GM19328 (cell line): ENCODE data around the gene SARDH.
"Not testable (repeated sequence)": the region's sequence is repeated elsewhere in the genome, so short reads cannot be mapped to it uniquely, and the experiment has no call there.

ENCODE experiments used
- ATAC-seq: cut with Tn5 transposase; IDR thresholded peaks from one replicate; pipeline ENCODE4 v1.9.1; 2021; ENCODE audit warnings: mild to moderate bottlenecking, moderate library complexity; ENCODE audit not compliant: unreplicated experiment

Gene SARDH

DNA sequence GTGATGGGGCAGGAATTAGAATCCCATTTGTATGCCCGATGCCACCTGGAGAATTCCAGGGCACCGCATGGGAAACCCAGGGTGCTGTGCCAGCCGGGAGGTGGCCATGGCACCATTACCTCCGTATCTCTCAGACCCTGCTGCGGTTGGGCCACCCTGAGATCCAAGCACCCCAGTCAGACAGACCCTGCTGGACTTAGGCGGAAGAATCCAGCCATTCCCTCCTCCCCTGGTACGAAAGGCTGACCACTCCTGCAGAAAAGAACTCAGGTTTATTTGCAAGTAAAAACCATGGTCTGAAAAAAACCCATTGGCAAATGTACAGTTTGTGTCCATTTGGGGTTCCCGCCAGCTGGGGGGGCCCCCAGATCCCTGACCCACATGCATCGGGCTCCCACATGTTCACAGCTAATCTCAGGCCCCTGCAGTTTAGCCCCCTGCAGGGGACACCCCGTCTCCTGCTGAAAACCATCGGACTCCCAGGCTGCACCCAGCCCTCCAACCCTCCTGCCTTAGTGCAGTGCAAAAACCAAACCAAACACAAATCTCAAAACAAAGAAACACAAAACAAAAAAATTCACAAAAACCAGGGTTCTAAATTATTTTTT, 23.6 kb upstream of the SARDH start:
- ATAC-seq: no peak

DNA sequence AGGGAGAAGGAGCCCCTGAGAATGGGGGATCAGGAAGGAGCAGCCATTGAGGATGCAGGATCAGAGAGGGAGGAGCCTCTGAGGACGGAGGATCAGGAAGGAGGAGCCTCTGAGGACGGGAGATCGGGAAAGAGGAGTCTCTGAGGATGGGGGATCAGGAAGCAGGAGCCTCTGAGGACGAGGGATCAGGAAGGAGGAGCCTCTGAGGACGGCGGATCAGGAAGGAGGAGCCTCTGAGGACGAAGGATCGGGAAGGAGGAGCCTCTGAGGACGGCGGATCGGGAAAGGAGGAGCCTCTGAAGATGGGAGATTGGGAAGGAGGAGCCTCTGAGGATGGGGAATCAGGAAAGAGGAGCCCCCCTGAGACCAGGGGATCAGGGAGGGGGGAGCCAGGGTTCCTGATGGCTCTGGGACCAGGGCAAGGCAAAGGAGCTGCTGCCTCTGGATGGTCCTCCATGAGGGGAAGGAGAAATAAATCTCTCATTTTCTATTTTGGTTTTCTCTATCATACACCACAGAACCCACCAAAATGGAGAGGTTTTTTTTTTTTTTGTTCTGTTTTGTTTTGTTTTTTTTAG, 22.6 kb upstream of the SARDH start:
- ATAC-seq: no peak

DNA sequence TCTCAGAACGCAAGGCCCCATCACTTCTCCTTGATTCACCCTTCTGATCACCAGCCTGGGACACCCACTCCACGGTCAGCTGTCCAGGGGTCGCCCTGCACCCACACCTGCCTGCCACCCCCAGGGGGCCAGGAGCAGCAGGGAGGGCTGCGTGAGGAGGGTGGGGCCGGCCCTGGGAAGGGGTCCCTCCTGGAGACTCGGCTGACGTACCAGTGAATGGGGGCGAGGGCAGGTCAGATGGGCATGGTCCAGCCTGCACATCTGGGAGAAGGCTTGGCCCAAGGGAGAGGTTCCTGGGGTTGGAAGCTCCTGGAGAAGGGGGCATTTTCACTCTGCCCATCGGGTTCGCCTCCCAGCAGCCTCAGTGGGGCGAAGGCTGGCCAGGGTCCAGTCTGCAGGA, 21.8 kb upstream of the SARDH start:
- ATAC-seq: no peak

DNA sequence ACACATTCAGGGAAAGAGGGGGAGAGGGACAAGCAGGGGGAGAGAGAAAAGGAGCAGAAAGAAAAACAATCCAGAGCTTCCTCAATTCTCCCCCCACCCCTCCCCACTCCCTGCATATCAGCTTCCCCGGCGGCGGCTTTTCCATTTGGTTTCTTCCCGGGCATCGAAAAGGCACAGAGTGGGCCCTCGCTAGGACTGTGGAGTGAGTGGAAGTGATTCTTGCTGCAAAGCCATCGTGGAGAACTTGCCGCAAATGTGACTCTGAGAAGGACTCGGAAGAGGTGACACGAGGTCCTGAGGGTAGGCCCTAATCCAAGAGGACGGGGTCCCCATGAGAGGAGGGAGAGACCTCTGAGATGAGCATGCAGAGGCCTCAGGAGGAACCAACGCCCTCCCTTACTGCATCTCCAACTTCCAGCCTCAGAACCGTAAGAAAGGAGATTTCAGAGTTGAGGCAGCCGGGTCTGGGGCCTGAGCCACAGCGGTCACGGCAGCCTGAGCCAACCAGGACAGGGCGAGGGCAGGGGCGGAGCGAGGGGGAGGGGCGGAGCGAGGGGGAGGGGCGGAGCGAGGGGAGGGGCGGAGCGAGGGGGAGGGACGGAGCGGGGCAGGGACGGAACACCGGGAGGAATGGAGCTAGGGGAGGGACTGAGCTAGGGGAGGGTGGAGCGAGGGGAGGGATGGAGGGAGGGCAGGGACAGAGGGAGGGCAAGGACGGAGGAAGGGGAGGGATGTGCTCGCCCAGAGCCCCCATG, 21.2 kb upstream of the SARDH start:
- no peak for ATAC-seq

DNA sequence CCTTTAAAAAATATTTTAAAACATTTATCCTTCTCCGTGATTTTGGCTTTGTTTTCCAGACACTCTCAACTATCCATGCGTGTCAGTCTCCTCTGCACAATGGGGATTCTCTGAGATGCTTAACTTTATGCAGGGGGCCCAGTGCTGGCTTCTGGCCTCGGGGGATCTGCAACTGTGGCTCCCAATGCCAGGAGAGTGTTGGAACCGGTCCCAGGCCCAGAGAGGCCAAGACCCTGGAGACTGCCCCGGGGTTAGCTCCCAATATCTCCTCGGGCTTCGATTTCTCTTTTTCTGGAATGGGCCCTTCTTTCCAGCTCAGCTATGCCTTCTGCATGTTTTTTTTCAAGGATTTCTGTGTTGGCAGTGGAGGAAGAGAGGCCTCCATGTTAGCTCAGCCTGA, 20.1 kb upstream of the SARDH start:
- ATAC-seq: no peak

DNA sequence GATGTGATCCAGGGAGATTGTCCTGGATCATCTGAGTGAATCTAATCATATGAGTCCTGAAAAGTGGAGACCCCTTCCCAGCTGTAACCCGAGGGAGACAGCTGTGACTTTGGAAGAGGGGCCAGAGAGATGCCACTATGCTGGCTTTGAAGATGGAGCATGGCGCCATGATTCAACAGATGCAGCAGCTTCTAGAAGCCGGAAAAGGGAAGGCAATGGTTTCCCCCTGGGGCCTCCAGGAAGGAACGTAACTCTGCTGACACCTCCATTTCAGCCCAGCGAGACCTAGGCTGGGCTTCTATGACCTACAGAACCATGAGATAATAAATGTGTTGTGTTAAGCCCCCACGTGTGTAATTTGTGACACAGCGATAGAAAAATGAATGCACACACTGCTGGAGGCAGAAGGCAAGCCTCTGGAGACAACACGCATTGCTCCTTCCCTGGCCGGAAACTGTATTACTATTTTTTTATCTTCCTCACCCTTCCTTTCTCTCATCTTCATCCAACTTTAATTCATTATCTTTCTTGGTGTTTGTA, 16.6 kb upstream of the SARDH start:
- ATAC-seq: no peak

DNA sequence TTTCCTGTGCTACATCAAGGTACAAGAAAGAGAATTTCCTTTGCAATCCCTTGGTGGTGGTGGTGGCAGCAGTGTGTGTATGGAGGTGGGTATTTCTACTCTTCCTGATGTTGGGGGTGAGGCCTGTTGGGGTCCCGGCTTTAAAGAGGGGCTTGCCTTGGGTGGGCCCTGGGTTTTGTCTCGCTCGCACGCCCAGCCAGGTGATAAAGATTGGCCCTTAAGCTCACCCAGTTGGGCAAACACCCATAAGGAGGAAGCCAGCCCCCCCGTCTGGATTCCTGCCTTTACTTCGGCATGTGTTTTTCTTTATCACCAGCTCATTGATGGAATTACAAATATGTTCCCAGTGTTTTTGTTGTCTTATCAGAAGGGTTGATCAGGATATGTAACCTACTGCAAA, 16.0 kb upstream of the SARDH start:
- no peak for ATAC-seq

DNA sequence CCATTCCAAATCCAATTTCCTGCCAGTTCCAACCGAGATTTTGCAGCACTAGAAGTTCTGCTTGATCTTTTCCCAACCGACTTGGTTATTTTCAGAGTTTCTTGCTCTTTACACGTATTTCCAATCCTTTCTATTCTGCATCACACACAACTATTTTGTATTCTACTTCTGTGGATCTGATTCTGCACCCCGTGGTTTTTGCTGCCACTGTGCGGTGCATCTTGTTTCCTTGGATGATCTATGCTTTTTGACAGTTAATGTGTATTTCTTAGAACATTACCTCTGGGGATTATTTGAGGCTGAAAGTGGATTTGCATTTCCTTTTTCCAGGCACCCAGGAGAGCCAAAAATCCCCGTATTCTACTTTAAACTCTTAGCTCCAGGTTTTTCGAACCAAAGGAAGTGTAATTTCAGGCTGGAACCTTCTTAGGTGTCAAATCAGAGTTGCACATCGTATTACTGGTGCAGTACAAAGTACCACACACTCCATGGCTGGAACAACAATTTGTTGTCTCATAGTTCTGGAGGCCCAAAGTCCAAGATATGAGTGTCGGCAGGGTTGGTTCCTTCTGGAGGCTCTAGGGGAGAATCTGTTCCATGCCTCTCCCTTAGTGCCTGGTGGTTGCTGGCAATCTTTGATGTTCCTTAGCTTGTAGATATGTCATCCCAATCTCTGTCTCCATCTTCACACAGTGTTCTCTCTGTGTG, 14.7 kb upstream of the SARDH start:
- ATAC-seq: no peak

DNA sequence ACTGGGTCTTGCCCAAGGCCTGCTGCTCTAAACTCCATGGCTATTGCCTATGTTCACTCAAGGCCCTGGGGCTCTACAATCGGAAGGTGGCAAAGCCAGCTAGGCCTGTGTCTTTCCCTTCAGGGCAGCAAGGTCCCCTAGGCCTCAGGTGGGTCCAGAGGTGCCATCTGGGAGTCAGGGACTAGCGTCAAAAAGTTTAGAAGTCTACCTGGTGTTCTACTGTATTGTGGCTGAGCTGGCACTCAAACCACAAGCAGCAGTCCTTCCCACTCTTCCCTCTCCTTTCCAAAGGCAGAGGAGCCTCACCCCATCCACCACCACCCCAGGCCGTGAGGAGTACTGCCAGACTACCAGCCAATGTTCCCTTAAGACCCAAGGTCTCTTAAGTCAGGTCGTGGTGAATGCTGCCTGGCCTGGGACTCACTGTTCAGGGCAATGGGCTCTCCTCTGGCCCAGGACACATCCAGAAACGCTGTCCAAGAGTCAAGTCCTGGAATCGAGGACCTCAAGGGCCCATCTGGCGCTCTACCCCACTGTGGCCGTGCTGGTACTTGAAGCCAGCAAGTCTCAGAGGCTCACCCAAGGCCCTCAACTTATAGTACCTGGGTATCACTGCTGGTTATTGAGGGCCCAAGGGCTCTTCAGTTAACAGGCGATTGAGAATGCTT, 13.0 kb upstream of the SARDH start:
- ATAC-seq: no peak

DNA sequence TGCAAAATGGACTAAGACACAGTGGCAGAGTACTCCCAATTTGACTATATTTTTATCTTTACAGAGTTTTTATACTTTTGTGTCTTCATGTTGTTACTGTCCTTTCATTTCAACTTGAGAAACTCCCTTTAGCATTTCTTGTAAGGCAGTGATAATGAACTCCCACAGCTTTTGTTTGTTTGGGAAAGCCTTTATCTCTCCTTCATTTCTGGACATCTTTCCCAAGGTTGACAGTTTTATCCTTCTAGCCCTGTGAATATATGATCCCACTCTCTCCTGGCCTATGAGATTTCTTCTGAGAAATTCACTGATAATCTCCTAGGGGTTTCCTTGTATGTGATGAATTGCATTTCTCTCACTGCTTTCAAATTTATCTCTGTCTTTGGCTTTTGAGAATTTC, 9.2 kb upstream of the SARDH start:
- no peak for ATAC-seq

DNA sequence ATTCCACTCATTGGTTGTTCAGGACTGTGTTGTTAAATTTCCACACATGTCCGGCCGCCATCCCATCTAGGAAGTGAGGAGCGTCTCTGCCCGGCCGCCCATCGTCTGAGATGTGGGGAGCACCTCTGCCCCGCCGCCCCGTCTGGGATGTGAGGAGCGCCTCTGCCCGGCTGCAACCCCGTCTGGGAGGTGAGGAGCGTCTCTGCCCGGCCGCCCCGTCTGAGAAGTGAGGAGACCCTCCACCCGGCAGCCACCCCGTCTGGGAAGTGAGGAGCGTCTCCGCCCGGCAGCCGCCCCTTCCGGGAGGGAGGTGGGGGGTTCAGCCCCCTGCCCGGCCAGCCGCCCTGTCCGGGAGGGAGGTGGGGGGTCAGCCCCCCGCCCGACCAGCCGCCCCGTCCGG, 6.4 kb upstream of the SARDH start:
- not testable (repeated sequence) for ATAC-seq

DNA sequence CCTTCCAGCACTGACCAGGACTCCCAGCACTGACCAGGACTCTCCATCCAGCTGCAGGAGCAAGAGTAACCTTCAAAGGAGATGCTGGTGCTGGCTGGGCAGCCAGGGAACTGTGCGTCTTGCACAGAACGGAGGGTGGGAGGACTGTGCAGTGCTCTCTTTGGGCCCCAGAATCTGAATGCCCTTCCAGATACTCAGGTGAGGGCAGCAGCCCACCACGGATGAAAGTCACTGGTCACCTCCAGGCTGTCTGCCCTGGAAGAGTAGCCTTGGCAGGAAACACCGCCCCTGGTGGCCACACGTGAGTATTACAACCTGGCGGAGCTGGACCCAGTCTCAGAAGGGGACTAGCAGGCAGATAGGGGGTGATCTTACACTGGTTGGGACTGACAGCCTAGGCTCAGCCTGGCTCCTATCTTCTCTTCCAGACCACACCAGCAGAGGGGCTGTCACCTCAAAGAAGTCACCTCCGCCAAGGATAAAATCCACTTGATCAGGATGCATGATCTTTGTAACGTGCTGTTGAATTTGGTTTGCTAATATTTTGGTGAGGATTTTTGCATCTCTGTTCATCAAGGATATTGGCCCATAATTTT, 4.8 kb upstream of the SARDH start:
- no peak for ATAC-seq

DNA sequence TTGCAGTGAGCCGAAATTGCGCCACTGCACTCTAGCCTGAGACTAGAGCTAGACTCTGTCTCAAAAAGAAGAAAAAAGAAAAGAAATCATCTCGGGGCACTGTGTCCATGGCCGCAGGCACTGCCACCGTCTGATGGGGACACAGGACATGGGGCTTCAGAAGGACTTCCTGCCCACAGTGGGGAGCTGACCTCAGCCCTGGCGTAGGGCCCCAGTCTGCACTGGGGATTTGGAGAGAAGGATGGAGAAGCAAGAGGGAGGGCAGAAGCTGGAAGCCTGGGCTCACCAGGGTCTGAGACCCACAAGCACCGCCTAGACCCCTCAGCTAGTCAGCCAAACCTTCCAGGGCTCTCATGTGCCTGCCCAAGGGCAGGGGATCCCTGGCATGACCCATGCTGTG, 4.1 kb upstream of the SARDH start:
- ATAC-seq: no peak

DNA sequence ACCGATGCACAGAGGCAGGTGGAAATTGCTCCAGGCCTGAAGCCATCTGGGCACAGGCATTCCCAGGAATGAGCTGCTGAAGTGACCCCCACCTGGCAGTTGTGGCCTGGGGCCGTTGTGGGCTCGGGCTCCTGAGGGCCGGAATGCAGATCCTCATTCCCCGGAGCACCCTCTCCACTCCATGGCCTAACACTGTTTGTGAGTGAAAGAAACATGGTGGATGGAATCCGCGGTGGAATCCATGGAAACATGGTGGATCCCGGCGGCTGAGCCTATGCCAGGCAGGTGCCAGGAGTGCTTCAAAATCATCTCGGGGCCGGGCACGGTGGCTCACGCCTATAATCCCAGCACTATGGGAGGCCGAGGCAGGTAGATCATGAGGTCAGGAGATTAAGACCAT, 3.6 kb upstream of the SARDH start:
- ATAC-seq: no peak

DNA sequence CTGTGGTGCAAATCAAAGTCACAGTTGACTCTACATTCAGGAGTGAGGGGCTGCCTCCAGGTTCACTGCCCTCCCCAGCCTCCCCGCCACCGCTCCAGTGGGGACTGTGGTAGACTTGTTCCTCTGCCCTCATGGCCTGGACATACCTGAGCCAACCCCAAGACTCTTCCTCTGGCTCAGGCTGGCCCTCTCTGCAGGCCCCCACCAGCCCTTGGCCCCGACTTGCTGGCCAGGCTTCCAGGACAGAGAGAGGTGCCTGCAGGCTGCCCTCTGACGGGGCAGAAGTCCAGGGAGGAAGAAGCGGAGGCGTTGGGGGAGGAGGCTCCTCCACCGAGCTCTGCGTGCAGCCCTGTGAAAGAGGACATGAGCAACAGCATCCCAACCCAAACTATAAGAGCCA, 2.8 kb upstream of the SARDH start:
- ATAC-seq: no peak

DNA sequence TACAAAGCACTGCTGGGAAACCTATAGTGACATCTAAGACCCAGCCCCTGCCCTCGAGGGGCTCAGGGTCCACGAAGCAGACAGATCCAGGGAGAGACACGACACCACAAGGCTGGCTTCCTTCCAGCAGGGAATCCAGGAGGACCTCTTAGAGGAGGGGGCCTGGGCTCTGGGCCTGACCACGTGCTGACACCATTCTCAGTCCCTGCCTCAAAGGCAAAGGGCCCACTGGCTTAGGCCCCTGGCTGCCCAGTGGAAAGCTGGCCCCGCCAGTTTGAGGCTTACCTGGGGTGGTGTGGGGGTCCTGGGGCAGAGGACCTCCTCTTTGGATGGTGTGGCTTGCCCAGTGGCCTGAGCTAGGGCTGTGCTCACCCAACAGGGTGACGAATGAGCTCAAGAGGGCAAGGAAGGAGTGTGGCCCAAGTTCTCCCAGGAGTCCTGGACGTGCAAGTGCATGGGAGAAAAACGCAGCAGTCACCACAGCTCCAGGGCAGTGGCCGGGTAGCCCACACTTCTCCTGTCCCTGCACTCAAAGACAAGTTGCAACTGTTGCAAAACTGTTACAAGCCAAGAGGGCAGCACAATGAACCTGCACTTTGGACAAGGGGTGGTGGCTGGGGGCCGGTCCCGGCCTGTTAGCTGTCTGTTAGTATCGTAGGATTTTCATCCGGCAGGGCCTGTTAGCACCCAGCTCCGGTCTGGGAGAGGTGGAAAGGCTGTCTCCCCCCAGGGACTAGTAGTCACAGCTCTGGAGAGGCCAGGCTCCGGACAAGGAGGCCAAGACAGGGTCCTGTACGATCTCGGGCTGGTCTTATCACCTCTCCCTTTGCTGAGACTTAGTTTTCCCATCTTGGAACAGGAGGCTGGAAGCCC, 1.5 kb upstream of the SARDH start:
- ATAC-seq: no peak

DNA sequence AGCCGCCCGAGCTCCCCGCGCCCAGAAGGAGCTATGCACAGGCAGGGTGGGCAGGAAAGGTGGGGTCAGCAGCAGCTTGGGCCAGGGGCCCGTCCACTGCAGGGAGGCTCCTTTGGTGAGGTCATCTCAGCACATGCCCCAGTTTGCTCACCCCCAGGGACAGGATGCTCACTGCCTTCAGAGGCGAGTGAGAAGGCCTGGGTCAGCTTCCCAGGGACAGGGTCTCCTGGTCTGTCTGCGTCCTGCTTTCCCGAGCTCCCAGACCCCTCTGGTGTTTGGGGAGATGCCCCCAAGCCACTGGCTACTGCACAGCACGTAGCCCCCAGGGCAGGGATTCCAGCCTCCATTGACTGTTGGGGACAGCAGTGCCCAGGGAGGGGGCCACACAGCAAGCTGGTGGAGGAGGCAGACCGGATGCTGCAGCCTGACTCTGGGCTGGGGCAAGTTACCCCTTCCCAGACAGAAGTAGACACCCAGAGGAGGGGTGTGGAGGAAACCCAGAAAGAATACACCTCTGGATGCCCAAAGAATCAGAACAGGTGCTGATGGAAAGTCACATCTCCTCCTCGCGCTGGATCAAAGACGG, 581 bp upstream of the SARDH start:
- no peak for ATAC-seq

DNA sequence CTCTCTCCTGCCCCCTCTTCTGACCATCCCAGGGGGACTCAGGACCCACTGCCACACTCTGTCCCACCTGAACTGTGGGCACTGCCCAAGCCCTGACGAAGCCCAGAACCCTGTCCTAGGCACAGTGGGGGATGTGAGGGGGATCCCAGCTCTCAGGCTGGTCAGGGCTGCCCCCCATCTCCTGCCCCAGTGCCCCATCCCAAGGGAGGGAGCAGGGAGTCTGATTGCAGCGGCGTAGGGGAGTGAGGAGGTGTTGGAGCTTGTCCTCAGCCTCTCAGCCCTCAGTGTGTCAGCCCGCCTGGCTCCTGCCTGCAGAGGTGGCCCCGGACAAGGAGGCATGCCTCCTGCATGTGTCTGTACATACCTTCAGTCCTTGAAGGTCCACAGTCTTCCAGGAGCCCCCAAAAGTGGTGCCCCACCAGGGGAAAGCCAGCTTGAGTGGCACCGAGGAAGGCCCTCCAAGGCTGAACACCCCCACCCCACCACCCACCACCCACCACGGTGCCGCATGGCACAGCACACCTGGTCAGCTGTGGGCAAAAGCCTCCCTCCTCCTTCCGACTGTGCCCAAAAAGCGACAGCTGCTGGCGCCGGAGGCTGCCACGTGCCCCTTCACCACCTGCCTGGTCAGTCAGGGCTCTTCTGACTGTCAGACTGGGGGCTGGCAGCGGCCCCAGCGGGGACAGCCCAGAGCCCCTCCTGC, 930 bp downstream of the SARDH start:
- no peak for ATAC-seq

DNA sequence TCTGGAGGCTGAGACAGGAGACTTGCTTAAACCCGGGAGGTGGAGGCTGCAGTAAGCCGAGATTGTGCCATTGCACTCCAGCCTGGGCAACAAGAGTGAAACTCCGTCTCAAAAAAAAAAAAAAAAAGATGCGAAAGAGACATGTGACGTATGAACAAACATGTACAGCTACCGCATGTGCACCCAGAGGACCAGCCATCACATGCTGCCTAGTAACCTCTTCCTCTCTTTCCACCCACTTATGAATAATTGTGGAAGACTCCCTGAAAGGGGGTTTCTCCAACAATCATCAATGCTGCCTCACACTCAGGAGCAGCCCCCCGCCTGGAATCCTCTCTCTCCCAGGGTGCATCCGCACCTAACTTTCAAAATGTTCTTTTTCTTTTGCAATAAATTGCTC, 2.2 kb downstream of the SARDH start:
- ATAC-seq: no peak
